HEK293T (cell line): ENCODE results near the gene PEX26.

Source experiments
- ARNT ChIP-seq: fragments of 450-650 bp; IDR thresholded peaks from 2 replicates; pipeline ENCODE4 v1.6.1; 2017; ENCODE audit warnings: mild to moderate bottlenecking
- BHLHE40 ChIP-seq: fragments of 450-650 bp; IDR thresholded peaks from 2 replicates; pipeline ENCODE4 v1.6.1; 2016; ENCODE audit warnings: mild to moderate bottlenecking, moderate library complexity, borderline replicate concordance
- CTBP1 ChIP-seq: fragments of 450-650 bp; IDR thresholded peaks from 2 replicates; pipeline ENCODE4 v1.6.1; 2016; ENCODE audit warnings: borderline replicate concordance
- FOXK2 ChIP-seq: fragments of 450-650 bp; IDR thresholded peaks from 2 replicates; pipeline ENCODE4 v1.6.1; 2016; ENCODE audit warnings: mild to moderate bottlenecking
- LEF1 ChIP-seq: fragments of 450-650 bp; IDR thresholded peaks from 2 replicates; pipeline ENCODE4 v1.6.1; 2017; ENCODE audit warnings: mild to moderate bottlenecking, borderline replicate concordance
- SP1 ChIP-seq: fragments of 450-650 bp; IDR thresholded peaks from 2 replicates; pipeline ENCODE4 v1.6.1; 2017

DNA sequence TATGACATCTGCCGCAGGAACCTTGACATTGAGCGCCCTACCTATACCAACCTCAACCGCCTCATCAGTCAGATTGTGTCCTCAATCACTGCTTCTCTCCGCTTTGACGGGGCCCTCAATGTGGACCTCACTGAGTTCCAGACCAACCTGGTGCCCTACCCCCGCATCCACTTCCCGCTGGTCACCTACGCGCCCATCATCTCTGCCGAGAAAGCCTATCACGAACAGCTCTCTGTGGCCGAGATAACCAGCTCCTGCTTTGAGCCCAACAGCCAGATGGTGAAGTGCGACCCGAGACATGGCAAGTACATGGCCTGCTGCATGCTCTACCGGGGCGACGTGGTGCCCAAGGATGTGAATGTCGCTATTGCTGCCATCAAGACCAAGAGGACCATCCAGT lies 48.8 kb downstream of the PEX26 start:
- TF ChIP-seq ARNT (no peak), LEF1 (no peak), SP1 (no peak), BHLHE40 (no peak), CTBP1 (no peak), FOXK2 (no peak)
